ENCODE results near the gene PDIA2. TPM values are rescaled to one million over a fixed set of nuclear protein-coding genes. Genes with fewer than 3 reads are reported as not detected.

PDIA2 gene
- total RNA-seq, 4 donors from 2014 or later = 0.81 to 0.93 TPM; not detected in 2

DNA sequence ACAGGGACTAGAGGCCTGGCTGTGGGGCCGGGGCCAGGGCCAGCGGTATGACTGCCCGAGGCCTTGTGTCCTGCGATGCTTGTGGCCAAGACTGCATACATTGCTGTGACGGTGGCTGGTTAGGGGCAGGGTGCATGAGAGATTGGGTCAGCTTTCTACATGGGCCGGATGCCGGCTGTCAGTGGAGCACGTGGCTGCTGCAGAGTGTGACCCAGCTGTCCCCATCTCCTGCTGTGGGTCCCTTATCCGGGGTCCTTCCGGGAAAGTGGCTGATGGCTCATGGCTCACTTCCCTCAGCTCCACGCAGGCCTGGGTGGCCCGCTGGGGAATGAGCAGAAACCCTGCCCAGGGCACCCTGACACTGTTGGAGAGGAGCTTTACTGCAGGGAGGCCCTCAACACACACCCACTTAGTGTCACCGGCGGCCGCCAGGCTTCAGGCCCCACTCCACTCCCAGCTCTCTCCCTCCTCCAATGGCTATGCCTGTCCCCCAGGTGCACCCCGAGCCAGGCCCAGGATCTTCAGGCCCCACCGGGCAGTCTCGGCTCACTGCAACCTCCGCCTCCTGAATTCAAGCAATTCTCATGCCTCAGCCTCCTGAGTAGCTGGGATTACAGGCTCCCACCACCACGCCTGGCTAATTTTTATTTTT lies 6.4 kb upstream of the PDIA2 start:
- no peaks in the 10 kb centered on the region for H3K36me3 ChIP-seq
- H3K4me1 ChIP-seq = peaks cover 0 to 38% (median 12%) of the 10 kb centered on the region in 3 donors
- peak overlapping the region in 2 of 4 donors; percentile 47 to 66 for H3K27ac ChIP-seq
- H3K27me3 ChIP-seq = peaks cover 32% of the 10 kb centered on the region
- TF ChIP-seq, protein P1, sequence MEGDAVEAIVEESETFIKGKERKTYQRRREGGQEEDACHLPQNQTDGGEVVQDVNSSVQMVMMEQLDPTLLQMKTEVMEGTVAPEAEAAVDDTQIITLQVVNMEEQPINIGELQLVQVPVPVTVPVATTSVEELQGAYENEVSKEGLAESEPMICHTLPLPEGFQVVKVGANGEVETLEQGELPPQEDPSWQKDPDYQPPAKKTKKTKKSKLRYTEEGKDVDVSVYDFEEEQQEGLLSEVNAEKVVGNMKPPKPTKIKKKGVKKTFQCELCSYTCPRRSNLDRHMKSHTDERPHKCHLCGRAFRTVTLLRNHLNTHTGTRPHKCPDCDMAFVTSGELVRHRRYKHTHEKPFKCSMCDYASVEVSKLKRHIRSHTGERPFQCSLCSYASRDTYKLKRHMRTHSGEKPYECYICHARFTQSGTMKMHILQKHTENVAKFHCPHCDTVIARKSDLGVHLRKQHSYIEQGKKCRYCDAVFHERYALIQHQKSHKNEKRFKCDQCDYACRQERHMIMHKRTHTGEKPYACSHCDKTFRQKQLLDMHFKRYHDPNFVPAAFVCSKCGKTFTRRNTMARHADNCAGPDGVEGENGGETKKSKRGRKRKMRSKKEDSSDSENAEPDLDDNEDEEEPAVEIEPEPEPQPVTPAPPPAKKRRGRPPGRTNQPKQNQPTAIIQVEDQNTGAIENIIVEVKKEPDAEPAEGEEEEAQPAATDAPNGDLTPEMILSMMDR (IDR thresholded peaks at IDR 0.05) = no peak
- no peak for TF ChIP-seq EP300 (IDR thresholded peaks at IDR 0.05)
- TF ChIP-seq POLR2A (IDR thresholded peaks at IDR 0.05) = no peak
- TF ChIP-seq POLR2AphosphoS5 (IDR thresholded peaks at IDR 0.05) = no peak
- H3K4me3 ChIP-seq = peak overlapping the region in 1 of 2 donors; percentile 67
- no peaks in the 10 kb centered on the region for H3K9me3 ChIP-seq
- ATAC-seq = no peak
- WGBS, 2 donors (ENCODE audit: low coverage in 1 of 2) = 69 to 80% methylated on average over 4 to 11 of the region's 20 CpGs

DNA sequence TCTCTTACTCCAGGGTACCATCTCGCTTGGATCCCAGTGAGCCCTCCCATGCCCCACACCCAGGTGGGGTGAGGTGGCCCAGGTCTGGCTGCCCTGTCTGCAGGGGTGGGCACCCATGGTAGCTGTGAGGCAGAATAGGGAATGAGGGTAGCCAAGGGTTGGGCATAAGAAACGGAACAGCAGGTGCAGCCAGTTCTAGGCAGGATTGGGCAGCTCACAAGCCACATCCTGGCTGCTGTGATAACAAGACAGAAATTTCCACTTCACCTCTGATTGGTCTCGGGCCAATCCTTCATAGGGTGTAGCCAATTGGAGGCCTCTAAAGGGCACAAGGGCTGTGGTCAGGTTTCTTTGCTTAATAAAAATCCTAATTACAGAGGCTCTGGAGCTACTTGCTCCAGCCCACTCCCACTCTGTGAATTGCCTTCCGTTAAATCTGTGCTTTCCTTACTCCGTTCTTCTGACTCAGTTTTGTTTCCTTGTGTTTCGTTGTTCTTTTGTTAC lies 4.0 kb upstream of the PDIA2 start:
- WGBS, 2 donors (ENCODE audit: low coverage in 1 of 2) = 60 to 62% methylated on average over 1 to 5 of the region's 6 CpGs
- peaks cover 0 to 41% (median 12%) of the 10 kb centered on the region in 3 donors for H3K4me1 ChIP-seq
- H3K36me3 ChIP-seq = no peaks in the 10 kb centered on the region
- no peak overlapping the region for H3K27ac ChIP-seq
- H3K4me3 ChIP-seq = no peak overlapping the region
- H3K9me3 ChIP-seq = no peaks in the 10 kb centered on the region
- ATAC-seq = no peak
- H3K27me3 ChIP-seq = peaks cover 51% of the 10 kb centered on the region
- TF ChIP-seq POLR2A (IDR thresholded peaks at IDR 0.05) (no peak), EP300 (IDR thresholded peaks at IDR 0.05) (no peak), POLR2AphosphoS5 (IDR thresholded peaks at IDR 0.05) (no peak)
- TF ChIP-seq, protein P1 (IDR thresholded peaks at IDR 0.05) = no peak

DNA sequence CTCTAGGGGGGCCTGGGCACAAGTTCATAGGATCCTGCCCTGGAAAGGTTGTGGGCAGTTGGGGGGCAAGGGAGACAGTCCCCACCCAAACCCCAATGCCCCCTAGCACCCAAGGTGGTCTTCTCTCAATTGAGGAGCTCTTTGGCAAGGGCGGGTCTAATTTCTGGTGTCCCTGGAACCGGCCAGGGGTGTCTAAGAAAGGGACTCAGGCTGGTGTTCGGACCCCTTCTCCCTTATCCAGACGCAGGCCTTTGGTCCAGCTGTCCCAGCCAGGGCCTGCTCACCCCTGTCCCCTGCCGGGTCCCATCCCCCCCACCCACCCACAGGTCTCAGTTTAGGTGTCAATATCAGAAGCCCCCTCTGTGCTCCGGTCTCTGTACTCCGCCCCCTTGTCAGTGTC lies 3.4 kb upstream of the PDIA2 start:
- peaks cover 49% of the 10 kb centered on the region for H3K27me3 ChIP-seq
- no peaks in the 10 kb centered on the region for H3K36me3 ChIP-seq
- H3K4me3 ChIP-seq = no peak overlapping the region
- TF ChIP-seq POLR2AphosphoS5 (IDR thresholded peaks at IDR 0.05) (no peak), EP300 (IDR thresholded peaks at IDR 0.05) (no peak), POLR2A (IDR thresholded peaks at IDR 0.05) (no peak)
- TF ChIP-seq, protein P1 (IDR thresholded peaks at IDR 0.05) = no peak
- H3K27ac ChIP-seq = no peak overlapping the region
- ATAC-seq = no peak
- peaks cover 0 to 38% (median 12%) of the 10 kb centered on the region in 3 donors for H3K4me1 ChIP-seq
- WGBS, 2 donors (ENCODE audit: low coverage in 1 of 2) = 83% methylated on average over 2 of the region's 7 CpGs; no CpG with 5 or more reads in 1 of the 2 donors
- no peaks in the 10 kb centered on the region for H3K9me3 ChIP-seq

DNA sequence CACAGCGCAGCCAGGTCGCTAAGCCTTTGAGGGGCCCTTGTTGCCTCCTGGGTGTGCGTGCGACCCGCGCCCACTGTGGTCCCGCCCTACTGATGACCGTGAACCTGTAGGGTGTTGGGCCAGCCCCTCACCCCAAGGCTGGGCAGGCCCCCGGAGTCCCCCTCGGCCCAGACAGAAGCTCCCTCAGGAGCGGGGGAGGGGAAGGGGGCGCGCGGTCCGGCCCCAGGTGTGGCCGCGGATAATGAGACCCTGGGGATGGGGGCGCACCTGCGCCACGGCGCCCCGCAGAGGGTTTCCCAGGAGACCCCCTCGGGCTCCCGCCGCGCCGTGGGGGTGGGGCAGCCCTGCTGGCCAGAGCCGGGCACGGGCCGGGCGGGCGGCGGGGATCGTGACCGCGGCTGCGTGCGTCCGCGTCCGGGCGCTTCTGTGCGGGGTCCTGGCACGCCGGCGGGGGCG lies 2.9 kb upstream of the PDIA2 start:
- Histone ChIP-seq H3K9me3 (no peaks in the 10 kb centered on the region), H3K4me1 (peaks cover 0 to 33% (median 8%) of the 10 kb centered on the region in 3 donors), H3K27ac (no peak overlapping the region), H3K4me3 (peak overlapping the region in 1 of 2 donors; percentile 46), H3K27me3 (peaks cover 44% of the 10 kb centered on the region), H3K36me3 (no peaks in the 10 kb centered on the region)
- TF ChIP-seq POLR2AphosphoS5 (IDR thresholded peaks at IDR 0.05) (no peak), POLR2A (IDR thresholded peaks at IDR 0.05) (no peak), EP300 (IDR thresholded peaks at IDR 0.05) (no peak)
- TF ChIP-seq, protein P1 (IDR thresholded peaks at IDR 0.05) = no peak
- no peak for ATAC-seq
- no CpG with 5 or more reads among the region's 47 CpGs for WGBS, 2 donors (ENCODE audit: low coverage in 1 of 2)

DNA sequence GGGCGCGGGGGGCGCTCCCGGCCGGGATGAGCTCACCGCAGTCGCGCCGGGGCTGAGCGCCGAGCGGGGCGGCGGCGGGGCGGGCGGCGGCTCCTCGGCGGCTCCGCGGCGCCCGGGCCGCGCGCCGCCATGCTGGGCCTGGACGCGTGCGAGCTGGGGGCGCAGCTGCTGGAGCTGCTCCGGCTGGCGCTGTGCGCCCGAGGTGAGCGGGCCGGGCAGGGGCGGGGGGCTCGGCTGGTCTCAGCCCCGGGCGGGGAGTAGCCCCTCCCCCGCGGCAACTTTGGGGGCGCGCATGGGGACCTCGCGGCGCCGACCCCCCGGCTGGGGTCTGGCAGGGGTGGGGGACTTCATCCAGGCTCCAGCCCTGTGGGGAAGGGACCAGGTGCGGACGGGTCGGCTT lies 2.4 kb upstream of the PDIA2 start, which contains the start of gene ARHGDIG:
ARHGDIG (plus strand) TSS at position 40 of the 400 bp plus-strand sequence; CDS start at position 130, 90 bp downstream.
- Histone ChIP-seq H3K9me3 (no peaks in the 10 kb centered on the region), H3K4me3 (peak within 1 kb of the TSS in 1 of 2 donors; percentile 46), H3K27me3 (peaks cover 40% of the 10 kb centered on the region), H3K36me3 (no peaks in the 10 kb centered on the region), H3K27ac (peak within 1 kb of the TSS in 1 of 4 donors; percentile 35), H3K4me1 (peaks cover 0 to 29% (median 6%) of the 10 kb centered on the region in 3 donors)
- no CpG with 5 or more reads among the region's 54 CpGs for WGBS, 2 donors (ENCODE audit: low coverage in 1 of 2)
- TF ChIP-seq, protein P1 (IDR thresholded peaks at IDR 0.05) = no peak
- no peak for TF ChIP-seq POLR2AphosphoS5 (IDR thresholded peaks at IDR 0.05)
- TF ChIP-seq POLR2A (IDR thresholded peaks at IDR 0.05) = no peak
- ATAC-seq = no peak
